ENCODE results near the gene LDLRAD4. TPM values are rescaled to one million over a fixed set of nuclear protein-coding genes. Genes with fewer than 3 reads are reported as not detected.

LDLRAD4 gene
- total RNA-seq, result 0.85 TPM in 1 of 2 replicates, not detected in the other

DNA sequence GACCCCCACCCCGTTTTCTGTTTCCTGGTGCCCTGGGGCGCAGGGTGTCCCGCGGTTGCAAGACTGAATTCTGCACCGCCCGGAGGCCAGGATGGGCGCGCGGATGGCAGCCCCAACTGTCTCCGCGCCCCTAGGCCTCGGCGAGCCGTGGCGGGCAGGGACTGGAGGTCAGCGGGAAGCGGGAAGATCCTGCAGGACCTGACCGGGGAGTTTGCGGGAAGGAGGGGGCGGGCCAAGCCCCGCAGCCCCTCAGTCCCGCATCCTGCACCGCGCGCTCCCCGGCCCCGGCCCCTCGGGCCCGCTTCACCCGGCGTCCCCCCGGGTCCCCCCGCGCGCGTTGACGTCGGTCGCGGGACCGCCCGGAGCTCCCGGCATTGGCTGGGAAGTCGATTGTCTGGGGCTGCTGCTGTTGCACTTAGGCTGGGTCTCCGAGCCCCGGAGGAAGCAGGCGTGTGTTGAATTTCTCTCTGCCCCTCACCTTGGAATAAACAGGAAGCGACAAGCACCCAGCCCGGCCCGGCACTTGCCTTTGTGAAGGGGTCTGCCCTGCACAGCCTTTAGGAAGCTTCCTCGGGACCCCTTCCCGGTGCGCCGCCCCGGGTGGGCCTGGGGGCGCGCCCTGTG is at the start of gene LDLRAD4:
Gene LDLRAD4, plus strand, starts transcription at position 393 of the 624 bp plus-strand sequence.

Other genes starting within 250 kb of the LDLRAD4 start
- gene CEP192, start 227.4 kb upstream of the LDLRAD4 start, total RNA-seq, result 22.6 and 30.3 TPM in 2 replicates